IMR-90 (cell line): ENCODE data around the gene SERPINA6. TPM values are rescaled to one million over a fixed set of nuclear protein-coding genes. Genes with fewer than 3 reads are reported as not detected.

Source experiments
- ATAC-seq: fragments of 200-7000 bp; cut with Tn5 transposase; 2 replicates; pipeline ENCODE4 v1.9.1; 2020; ENCODE audit warnings: low read depth, mild to moderate bottlenecking, moderate library complexity
- BruUV-seq: library from RNA; stranded (reverse); fragments of 400-500 nt; replicated peaks from 2 replicates; lab custom pipeline; 2021; lab: Mats Ljungman, UMichigan
- CTCF ChIA-PET: fragments of 300-600 bp; formaldehyde crosslinking; extraction: SDS; loops from one replicate; lab custom pipeline; 2021; ENCODE audit warnings: antibody characterized with exemption; lab: Yijun Ruan, JAX
- POLR2A ChIA-PET: fragments of 300-600 bp; sonication (Branson Sonifier 250); formaldehyde crosslinking; loops from one replicate; lab custom pipeline; 2022; ENCODE audit warnings: antibody characterized with exemption; ENCODE audit not compliant: unreplicated experiment; lab: Charles Lee
- DNase-seq: peaks from one replicate; pipeline ENCODE4 v3.0.0; 2013
- H2AFZ ChIP-seq: replicated peaks from 2 replicates; pipeline ENCODE3; 2013; ENCODE audit warnings: low read length, mild to moderate bottlenecking; ENCODE audit not compliant: poor library complexity
- H2AK5ac ChIP-seq: 2 replicates; pipeline ENCODE4 v1.6.1; 2013; ENCODE audit warnings: low read depth, low read length, inconsistent platforms
- H2AK9ac ChIP-seq: replicated peaks from 2 replicates; pipeline ENCODE3; 2013; ENCODE audit warnings: mild to moderate bottlenecking, low read depth, low read length, moderate library complexity; ENCODE audit not compliant: poor library complexity
- H2BK120ac ChIP-seq: 2 replicates; pipeline ENCODE4 v1.6.1; 2013; ENCODE audit warnings: low read depth, low read length, inconsistent platforms
- H2BK15ac ChIP-seq: 3 replicates; pipeline ENCODE4 v1.6.1; 2013; ENCODE audit warnings: low read depth, low read length, inconsistent platforms
- H2BK20ac ChIP-seq: 2 replicates; pipeline ENCODE4 v1.6.1; 2013; ENCODE audit warnings: low read depth, mild to moderate bottlenecking, inconsistent platforms, low read length, moderate library complexity
- H2BK5ac ChIP-seq: 2 replicates; pipeline ENCODE4 v1.6.1; 2013; ENCODE audit warnings: mild to moderate bottlenecking, low read depth, low read length, inconsistent platforms; ENCODE audit not compliant: poor library complexity, severe bottlenecking
- H3K14ac ChIP-seq: replicated peaks from 2 replicates; pipeline ENCODE4 v1.6.1; 2013; ENCODE audit warnings: low read depth, low read length, inconsistent platforms
- H3K18ac ChIP-seq: 2 replicates; pipeline ENCODE4 v1.6.1; 2013; ENCODE audit warnings: low read depth, low read length, control low read depth
- H3K23ac ChIP-seq: 2 replicates; pipeline ENCODE4 v1.6.1; 2013; ENCODE audit warnings: low read depth, low read length, inconsistent platforms
- H3K27ac ChIP-seq: 2 replicates; pipeline ENCODE4 v1.5.1; 2013; ENCODE audit warnings: mild to moderate bottlenecking, control low read depth, low read length; ENCODE audit not compliant: insufficient read depth
- H3K27me3 ChIP-seq: 2 replicates; pipeline ENCODE4 v1.6.1; 2013; ENCODE audit warnings: low read length; ENCODE audit not compliant: control insufficient read depth, insufficient read depth
- H3K36me3 ChIP-seq: 2 replicates; pipeline ENCODE4 v1.6.1; 2013; ENCODE audit warnings: low read length, mixed read lengths; ENCODE audit not compliant: control insufficient read depth, insufficient read depth
- H3K4ac ChIP-seq: 2 replicates; pipeline ENCODE4 v1.6.1; 2013; ENCODE audit warnings: low read depth, low read length, inconsistent platforms
- H3K4me1 ChIP-seq: 2 replicates; pipeline ENCODE4 v1.6.1; 2013; ENCODE audit warnings: low read length, mixed read lengths; ENCODE audit not compliant: control insufficient read depth, insufficient read depth
- H3K4me2 ChIP-seq: 2 replicates; pipeline ENCODE4 v1.6.1; 2013; ENCODE audit warnings: low read depth, mild to moderate bottlenecking, control low read depth, low read length, moderate library complexity
- H3K4me3 ChIP-seq: 2 replicates; pipeline ENCODE4 v1.5.1; 2013; ENCODE audit warnings: low read depth, mild to moderate bottlenecking, control low read depth, low read length, moderate library complexity; ENCODE audit not compliant: insufficient read depth
- H3K56ac ChIP-seq: 2 replicates; pipeline ENCODE4 v1.6.1; 2013; ENCODE audit warnings: low read length, inconsistent platforms; ENCODE audit not compliant: insufficient read depth; ENCODE audit errors: extremely low read depth
- H3K79me1 ChIP-seq, 2 experiments: 2 replicates each; pipeline ENCODE4 v1.6.1; 2013; ENCODE audit warnings: low read length in 2 of 2, inconsistent platforms in 1 of 2, low read depth in 1 of 2
- H3K9ac ChIP-seq: 2 replicates; pipeline ENCODE4 v1.6.1; 2013; ENCODE audit warnings: low read depth, low read length, control low read depth
- H3K9me1 ChIP-seq: 2 replicates; pipeline ENCODE4 v1.6.1; 2013; ENCODE audit warnings: low read length, inconsistent platforms; ENCODE audit not compliant: insufficient read depth
- H3K9me3 ChIP-seq: 2 replicates; pipeline ENCODE4 v1.6.1; 2013; ENCODE audit warnings: low read length; ENCODE audit not compliant: control insufficient read depth, insufficient read depth
- H4K20me1 ChIP-seq: 2 replicates; pipeline ENCODE4 v1.6.1; 2013; ENCODE audit warnings: low read length, inconsistent platforms; ENCODE audit not compliant: insufficient read depth
- H4K5ac ChIP-seq: 2 replicates; pipeline ENCODE4 v1.6.1; 2013; ENCODE audit warnings: mild to moderate bottlenecking, low read depth, low read length, control low read depth
- H4K8ac ChIP-seq, 2 experiments: 2 replicates each; pipeline ENCODE4 v1.6.1; 2013; ENCODE audit warnings: low read depth in 2 of 2, low read length in 2 of 2, control low read depth in 1 of 2, inconsistent platforms in 1 of 2
- H4K91ac ChIP-seq: 2 replicates; pipeline ENCODE4 v1.6.1; 2013; ENCODE audit warnings: low read depth, low read length, inconsistent platforms; ENCODE audit not compliant: insufficient read depth
- CEBPB ChIP-seq: IDR thresholded peaks from 2 replicates; pipeline ENCODE4 v1.6.1; 2012; ENCODE audit warnings: low read depth, low read length, improper control_type of control experiment
- RAD21 ChIP-seq: IDR thresholded peaks from 2 replicates; pipeline ENCODE4 v1.6.1; 2012; ENCODE audit warnings: low read length, improper control_type of control experiment
- RFX5 ChIP-seq: IDR thresholded peaks from 2 replicates; pipeline ENCODE4 v1.8.0; 2012; ENCODE audit warnings: low read depth, mild to moderate bottlenecking, low read length, moderate library complexity
- WGBS, 2 experiments: methylation state at CpG; one replicate each; pipeline versions ENCODE4 v1.1.5 to v1.1.7; 2013; ENCODE audit warnings: missing lambda C conversion rate in 2 of 2; ENCODE audit not compliant: insufficient read length in 1 of 2; ENCODE audit errors: extremely low coverage in 2 of 2; 5-methylcytosine and 5-hydroxymethylcytosine counted together
- dilution Hi-C: fragments of 300-500 bp; cut with HindIII; formaldehyde crosslinking; loops from one replicate; pipeline ENCODE4 v1.14.3; 2018; ENCODE audit warnings: low sequenced_read_pairs; ENCODE audit not compliant: unreplicated experiment
- in situ Hi-C: fragments of 300-500 bp; cut with MboI; formaldehyde crosslinking; loops from 3 replicates; pipeline ENCODE4 v1.14.3; 2019; ENCODE audit warnings: low sequenced_read_pairs, inconsistent platforms, mixed read lengths
- intact Hi-C: fragments of 100-400 bp; cut with micrococcal nuclease; formaldehyde crosslinking; loops from 2 replicates; pipeline ENCODE4 v1.10.0; 2022
- polyA plus RNA-seq, 3 experiments: library from polyadenylated mRNA; depleted of rRNA; stranded (reverse); fragments of >200 nt; gene quantifications; 2 replicates each; pipeline ENCODE4 v1.2.3, GENCODE V29; 2012; ENCODE audit warnings: low replicate concordance in 1 of 3
- total RNA-seq: library from RNA; depleted of rRNA; stranded (reverse); fragments of >200 nt; gene quantifications from 2 replicates; pipeline ENCODE4 v1.2.3, GENCODE V29; 2012

The SERPINA6 gene
- total and polyA plus RNA-seq, 2 of the 4 experiments (the other 2 are of a cell fraction) = not detected

DNA sequence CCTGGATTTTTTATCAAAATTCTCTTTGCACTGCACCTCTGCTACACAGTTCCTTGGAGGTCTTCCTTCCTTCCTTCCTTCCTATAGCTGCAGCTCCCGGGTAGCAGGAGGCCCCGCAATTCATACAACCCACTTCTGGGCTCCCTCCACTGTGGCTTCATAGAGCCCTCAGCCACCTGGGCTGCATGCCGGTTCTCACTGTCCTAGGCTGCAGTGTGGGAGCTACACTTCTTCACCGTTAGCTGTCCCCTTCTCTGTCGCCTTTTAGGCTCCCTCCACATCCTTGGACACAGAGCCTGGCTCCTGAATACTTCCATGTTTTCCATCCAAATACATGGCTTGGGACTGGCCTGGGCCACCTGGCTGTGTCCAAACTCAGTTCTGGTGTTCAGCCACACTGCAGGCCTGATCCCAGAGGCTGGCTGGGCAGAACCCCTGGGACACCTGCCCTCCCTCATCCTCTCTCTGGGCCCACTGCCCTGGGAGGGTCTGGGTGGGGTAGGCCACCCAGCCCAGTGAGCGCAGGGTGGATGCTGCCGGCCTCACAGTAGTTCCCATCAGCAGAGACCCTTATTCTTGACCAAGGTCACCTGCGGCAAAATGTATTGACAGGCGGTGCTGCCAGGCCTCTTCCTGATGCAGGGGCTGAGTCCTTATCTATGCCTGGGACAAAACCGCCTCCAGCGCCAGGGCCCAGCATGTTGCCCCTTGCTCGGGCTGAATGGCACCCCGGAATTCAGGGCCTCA is 31.8 kb downstream of the SERPINA6 start:
- Histone ChIP-seq H3K14ac (no peak overlapping the region), H4K5ac (no peak overlapping the region), H3K9me1 (no peaks in the 10 kb centered on the region), H3K27ac (no peak overlapping the region), H2BK20ac (no peak overlapping the region), H3K9ac (no peak overlapping the region), H3K4me2 (no peak overlapping the region), H2AK9ac (no peak overlapping the region), H3K56ac (no peak overlapping the region), H4K91ac (no peak overlapping the region), H3K18ac (no peak overlapping the region), H3K79me1 (no peaks in the 10 kb centered on the region), H3K9me3 (peaks cover 4% of the 10 kb centered on the region; the same call in 1 of the 2 replicates), H3K36me3 (no peaks in the 10 kb centered on the region), H3K4me3 (no peak overlapping the region), H3K23ac (no peak overlapping the region), H3K4ac (no peak overlapping the region), H3K27me3 (no peaks in the 10 kb centered on the region), H2AFZ (no peak overlapping the region), H2BK5ac (no peak overlapping the region), H4K20me1 (no peaks in the 10 kb centered on the region; the same call in 1 of the 2 replicates), H2BK15ac (no peak overlapping the region), H2BK120ac (no peak overlapping the region), H3K4me1 (no peaks in the 10 kb centered on the region), H2AK5ac (no peak overlapping the region), H4K8ac (no peak overlapping the region)
- dilution Hi-C loops (no loop called here), in situ Hi-C loops (no loop called here), intact Hi-C loops (no loop called here)
- ATAC-seq = no peak
- WGBS, 2 experiments = 75% methylated on average over 5 of the region's 13 CpGs; no CpG with 5 or more reads in 1 of the 2 experiments
- POLR2A ChIA-PET = no interaction called here
- TF ChIP-seq RAD21 (no peak), RFX5 (no peak), CEBPB (no peak)
- no peak for DNase-seq
- no TSS peak for BruUV-seq
- CTCF ChIA-PET = no interaction called here
